Colon (tissue), 2 donors: ENCODE data around the gene KRT75.

Experiments
- FAIRE-seq: peaks from 2 replicates; lab custom pipeline; 2012; peaks lifted over from hg19 to GRCh38; lab: Jason Lieb, UNC
- donor health status: control.
- donor health status: control.

KRT75 gene

GRCh38 chr12:52439845-52440244 is 5.7 kb upstream of the KRT75 start:
- FAIRE-seq = no peak

DNA sequence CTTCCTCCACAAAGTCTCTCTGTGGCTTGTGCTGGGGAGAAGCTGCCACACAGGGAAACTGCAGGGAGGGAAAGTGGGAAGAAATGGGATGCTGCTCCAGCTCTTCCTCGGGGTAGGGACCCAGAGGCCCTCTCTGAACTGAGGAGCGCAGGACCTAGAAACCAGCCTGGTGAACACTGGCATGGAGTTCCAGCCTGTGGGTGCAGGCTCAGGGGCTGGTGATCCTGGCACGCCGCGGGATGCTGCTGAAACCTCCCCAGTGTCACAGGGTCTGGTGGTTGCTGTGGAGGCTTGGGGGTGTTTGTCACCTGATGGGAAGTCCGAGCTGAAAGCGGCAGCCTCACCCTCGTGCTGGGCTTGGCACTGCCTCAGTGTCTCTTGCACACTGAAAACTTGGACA is 5.2 kb upstream of the KRT75 start:
- FAIRE-seq = no peak

- no peak for FAIRE-seq
These were observed 4.4 kb upstream of the KRT75 start for GRCh38 chr12:52438305-52439301.

GRCh38 chr12:52437508-52437907 is 3.3 kb upstream of the KRT75 start:
- FAIRE-seq = no peak

- no peak for FAIRE-seq
These were observed 2.8 kb upstream of the KRT75 start for GRCh38 chr12:52436828-52437474.

DNA sequence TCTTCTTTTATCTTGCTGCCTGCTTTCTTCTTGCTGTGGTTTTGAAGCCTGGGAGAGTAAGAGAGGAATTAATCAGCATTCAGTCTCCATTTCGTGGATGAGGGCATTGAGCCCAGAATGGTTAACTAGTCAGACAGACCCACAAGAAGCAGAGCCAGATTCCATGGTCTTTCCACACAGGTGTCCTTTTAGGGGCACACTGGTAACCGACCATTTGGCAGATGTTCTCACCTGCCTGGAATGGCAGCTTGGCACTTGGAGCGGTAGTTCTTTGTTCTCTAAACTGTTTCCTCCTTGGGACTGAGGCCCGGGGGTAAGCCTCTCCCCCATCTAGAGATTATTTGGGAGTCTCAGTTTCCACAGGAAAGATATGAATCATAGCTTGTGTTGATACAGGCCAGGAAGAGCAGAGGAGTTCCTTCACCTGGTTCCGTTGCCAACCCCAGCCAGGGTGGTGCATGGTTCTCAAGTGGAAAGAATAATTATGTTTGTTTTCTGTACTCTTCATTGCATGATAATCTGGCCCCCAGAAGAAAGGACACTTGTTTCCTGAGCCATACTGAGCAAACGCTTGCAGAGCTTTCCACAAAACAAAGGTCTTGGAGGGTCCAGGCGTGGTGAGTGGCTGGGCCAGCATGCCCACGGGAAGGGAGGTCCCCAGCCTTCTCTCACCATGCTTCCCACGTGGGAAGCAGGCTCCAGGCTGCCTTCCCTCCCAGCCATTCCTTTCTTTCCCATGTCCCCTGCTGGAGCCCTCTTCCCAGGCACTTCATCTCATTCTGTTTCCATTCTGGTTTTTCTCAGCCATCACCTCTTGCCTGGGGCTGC is 2.0 kb upstream of the KRT75 start:
- no peak for FAIRE-seq

DNA sequence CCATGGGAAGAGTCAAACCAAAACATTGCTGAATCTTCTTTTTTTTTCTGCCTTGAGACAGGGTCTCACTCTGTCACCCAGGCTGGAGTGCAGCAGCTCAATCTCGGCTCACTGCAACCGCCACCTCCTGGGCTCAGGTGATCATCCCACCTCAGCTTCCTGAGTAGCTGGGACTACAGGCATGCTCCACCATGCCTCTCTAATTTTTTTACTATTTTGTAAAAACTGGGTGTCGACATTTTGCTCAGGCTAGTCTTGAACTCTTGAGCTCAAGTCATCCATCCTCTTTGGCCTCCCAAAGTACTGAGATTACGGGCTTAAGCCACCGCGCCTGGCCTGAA is 1.5 kb upstream of the KRT75 start:
- FAIRE-seq = no peak

DNA sequence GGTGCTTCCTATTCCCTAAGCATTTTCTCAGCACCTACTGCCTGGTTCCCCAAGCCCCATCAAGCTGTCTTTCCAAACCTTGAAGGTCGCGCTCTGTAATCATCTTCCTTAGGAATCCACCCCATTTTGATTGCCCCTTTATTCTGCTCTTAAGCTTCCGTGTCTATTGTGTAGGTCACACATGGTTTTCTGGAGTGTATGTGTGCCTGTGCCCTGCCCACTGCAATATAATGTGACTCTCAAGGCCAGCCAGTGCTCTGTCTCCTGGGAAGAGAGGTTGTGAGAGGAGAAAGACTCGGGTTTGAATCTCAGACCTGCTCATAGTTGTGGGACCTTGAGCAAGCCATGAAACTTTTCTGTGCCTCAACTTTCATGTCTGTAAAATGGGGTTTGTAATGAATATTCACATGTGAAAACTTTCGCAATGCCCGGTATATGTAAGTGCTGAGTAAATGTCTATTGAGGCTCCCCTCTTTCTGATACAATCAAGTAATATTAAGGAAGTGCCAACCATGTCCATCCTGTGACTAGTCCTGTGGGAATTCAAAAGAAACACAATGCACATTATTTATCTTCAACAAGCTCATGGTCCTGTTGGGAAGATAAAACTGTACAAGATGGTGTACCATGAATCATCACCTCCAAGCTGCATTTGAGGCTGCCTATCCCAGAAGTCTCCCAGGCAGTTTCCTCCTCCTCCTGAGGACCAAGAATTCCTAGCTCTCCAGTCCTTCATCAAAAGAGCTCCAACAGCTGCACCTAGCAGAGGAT is 774 bp upstream of the KRT75 start:
- no peak for FAIRE-seq

DNA sequence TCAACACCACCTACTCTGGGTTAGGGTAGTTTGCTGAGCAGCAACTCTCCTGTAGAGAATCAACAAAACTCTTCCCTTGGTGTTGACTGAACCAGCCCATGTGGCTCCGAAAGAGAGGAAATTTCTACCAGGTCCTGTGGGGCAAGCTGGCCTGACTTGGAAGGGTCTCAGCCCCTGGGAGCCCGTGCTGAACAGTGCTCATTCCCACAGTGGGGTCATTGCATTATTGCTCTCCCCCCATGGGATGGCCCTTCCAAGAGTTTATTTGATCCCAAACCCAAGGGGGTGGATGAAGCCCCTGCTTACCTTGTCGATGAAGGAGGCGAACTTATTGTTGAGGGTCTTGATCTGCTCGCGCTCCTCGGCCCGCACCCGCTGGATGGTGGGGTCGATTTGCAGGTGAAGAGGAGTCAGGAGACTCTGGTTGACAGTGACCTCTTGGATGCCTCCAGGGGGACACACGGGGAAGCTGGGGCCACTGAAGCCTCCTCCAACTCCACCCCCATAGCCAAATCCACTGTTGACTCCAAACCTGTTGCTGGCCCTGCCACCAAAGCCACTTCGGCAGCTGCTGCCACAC is 580 bp downstream of the KRT75 start:
- no peak for FAIRE-seq

- FAIRE-seq = no peak
These were observed 1.5 kb downstream of the KRT75 start for GRCh38 chr12:52432559-52433207.

DNA sequence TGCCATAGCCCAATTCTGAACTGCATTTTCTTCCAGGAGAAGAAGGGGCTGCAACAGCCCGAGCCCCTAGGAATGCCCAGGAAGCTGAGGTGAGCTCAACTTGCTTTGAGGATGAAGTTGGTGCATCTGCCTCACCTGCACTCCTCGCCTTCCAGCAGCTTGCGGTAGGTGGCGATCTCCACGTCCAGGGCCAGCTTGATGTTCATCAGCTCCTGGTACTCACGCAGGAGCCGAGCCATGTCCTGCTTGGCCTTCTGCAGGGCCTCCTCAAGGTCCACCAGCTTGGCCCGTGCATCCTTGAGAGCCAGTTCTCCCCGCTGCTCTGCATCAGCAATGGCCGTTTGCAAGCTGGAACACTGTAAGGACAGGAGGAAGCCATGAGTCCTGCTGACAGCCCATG is 6.0 kb downstream of the KRT75 start:
- no peak for FAIRE-seq

DNA sequence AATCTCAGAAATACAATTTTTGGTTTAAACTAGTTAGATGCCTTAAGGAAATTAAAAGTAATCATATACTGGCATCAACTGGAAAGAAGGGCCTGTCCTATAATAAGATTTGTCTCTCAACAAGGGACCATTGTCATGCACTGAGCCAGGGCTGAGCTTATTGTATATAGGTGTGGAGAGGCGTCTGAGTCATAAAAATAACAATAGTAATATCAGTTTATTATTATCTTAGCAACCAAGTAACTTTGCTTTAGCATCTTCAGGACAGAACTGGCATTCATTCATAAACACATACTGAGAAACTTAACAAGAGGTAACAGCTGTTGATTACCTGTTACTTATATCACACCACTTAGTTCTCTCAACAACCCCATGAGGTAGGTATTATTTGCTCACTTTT is 7.1 kb downstream of the KRT75 start:
- no peak for FAIRE-seq

DNA sequence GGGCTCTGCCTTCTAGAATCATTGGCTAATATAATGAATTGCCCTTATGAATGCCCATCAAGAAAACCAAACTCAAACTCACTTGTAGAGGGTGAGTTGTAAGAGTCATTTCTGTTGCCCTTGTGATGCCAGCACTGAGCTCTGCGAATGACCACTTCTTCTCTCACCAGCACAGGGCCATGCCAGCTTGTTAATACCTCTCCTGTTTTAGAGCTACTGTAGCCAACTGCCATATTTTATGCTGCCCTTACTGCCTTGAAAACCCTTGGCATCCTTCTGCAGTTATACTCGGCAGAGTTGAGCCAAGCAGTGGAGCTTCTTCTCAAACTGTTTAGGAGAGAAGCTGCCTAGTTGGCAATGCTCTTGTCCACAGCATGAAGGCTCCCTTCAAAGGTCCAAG is 8.1 kb downstream of the KRT75 start:
- no peak for FAIRE-seq

GRCh38 chr12:52425466-52425865 is 8.7 kb downstream of the KRT75 start:
- no peak for FAIRE-seq

DNA sequence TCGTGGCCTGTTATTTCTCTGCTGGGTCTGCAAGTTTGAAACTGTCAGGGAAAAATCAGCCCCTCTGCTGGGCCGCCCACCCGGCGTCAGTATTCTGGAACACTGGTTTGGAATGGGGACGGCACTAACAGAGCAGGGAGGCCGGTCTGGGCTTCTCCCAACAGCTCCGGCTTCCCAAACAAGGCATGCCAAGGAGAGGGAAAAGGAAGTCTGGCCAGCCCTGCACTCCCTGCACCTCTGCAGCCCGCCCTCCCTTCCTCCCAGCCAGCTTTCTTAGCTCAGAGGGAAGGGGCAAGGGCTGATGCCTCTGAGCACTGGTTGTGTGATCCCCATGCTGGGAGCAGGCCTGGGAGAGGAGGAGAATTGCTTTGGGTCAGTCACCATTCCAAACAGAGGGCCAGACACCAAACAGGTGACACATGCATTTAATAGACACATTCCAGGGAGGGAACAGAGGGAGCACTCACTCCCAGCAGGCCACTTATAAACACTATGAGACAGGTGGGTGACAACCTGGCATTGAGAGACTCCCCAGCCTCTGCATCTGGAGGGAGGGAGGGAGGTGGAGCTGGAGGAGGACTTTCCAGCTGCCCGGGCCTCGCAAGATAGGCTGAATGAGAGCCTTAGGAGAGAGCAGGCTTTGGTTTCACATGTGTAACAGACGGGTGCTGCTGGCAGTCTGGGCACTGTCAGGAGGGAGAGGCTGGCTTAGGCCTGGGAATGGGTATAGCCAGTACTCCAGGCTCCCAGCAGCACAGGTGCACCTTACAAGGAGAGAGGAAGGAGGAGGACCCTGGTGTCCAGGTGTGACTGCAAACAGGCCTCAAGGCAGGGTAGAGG is 10.3 kb downstream of the KRT75 start:
- no peak for FAIRE-seq

- FAIRE-seq = no peak
These were observed 11.1 kb downstream of the KRT75 start for GRCh38 chr12:52423035-52423434.

- no peak for FAIRE-seq
These were observed 14.5 kb downstream of the KRT75 start for GRCh38 chr12:52419656-52420055.

- FAIRE-seq = no peak
These were observed 15.5 kb downstream of the KRT75 start for GRCh38 chr12:52418576-52419110.

DNA sequence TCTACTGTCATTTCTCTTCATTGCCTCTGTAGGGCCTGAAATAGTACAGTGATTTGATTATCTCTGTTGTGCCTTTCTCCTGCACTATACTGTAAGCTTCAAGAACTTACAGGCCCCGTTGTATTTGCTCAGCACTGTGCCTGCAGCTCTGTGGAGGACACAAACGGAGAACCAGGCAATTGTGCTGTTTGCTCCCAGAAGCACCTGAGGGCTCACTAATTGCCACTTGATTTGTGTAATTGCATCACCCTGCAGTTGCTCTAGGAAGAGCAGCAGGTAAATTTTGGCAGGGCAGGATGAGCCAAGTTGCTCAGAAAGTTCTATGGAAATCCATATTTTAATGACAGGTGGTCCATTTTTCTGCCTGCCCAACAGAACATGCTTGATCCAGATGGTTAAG is 16.4 kb downstream of the KRT75 start:
- FAIRE-seq = no peak

DNA sequence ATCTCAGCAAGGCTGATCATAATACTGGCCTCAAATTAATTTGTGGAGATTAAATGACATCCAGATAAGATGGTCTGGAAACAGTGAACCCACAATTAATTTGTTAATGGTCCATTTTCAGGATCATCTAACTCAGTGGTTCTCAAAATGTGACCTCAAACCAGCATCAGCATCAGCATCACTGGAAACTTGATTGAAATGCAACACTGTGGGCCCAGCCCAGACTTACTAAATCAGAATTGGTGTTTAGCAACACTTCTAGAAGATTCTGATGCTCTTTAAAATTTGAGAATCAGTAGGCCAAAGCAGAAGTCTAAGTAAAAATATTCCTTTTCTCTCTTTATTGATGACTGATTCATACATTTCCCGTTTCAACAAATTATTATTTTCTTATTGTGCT is 17.4 kb downstream of the KRT75 start:
- FAIRE-seq = no peak
